SK-MEL-5 (cell line): ENCODE results near the gene SIRT2. TPM values are rescaled to one million over a fixed set of nuclear protein-coding genes. Genes with fewer than 3 reads are reported as not detected.

Source experiments
- DNase-seq: peaks from one replicate; pipeline ENCODE4 v3.0.0-alpha.2; 2016; ENCODE audit warnings: low read depth, low spot score
- in situ Hi-C: cut with HindIII; loops from 2 replicates; pipeline ENCODE4 v1.10.0; 2016; ENCODE audit warnings: low sequenced_read_pairs, high pct_unique_total_duplicates, low pct_unique_long_range_greater_than_20kb
- total RNA-seq: library from RNA; depleted of rRNA; stranded (reverse); fragments of >200 nt; shearing (Covaris generic); gene quantifications from 2 replicates; pipeline ENCODE4 v1.2.3, GENCODE V29; 2014

Gene SIRT2
- total RNA-seq, 1 experiment from 2014 or later, result 39.5 TPM

GRCh38 chr19:38853214-38853613 lies 46.2 kb downstream of the SIRT2 start:
- in situ Hi-C loops, result no loop called here
- DNase-seq, result no peak

GRCh38 chr19:38852231-38853044 lies 47.0 kb downstream of the SIRT2 start:
- DNase-seq, result peak; percentile 58
- in situ Hi-C loops, result no loop called here

GRCh38 chr19:38851622-38852230 lies 47.7 kb downstream of the SIRT2 start:
- peak; percentile 89 for DNase-seq
- in situ Hi-C loops, result no loop called here

GRCh38 chr19:38850976-38851621 lies 48.3 kb downstream of the SIRT2 start:
- in situ Hi-C loops, result no loop called here
- DNase-seq, result no peak

GRCh38 chr19:38850436-38850975 lies 48.9 kb downstream of the SIRT2 start:
- DNase-seq, result no peak
- in situ Hi-C loops, result no loop called here

GRCh38 chr19:38849860-38850435 lies 49.5 kb downstream of the SIRT2 start, which contains the start of gene HNRNPL:
Gene HNRNPL, minus strand, starts transcription at chr19:38849986. Its CDS starts 20 bp downstream, at chr19:38849966.
- in situ Hi-C loops, result no loop called here
- DNase-seq, result peak; percentile 100

- peak; percentile 95 for DNase-seq
- in situ Hi-C loops, result no loop called here
Observed at GRCh38 chr19:38849147-38849859, 50.1 kb downstream of the SIRT2 start.

GRCh38 chr19:38848299-38849146 lies 50.9 kb downstream of the SIRT2 start:
- DNase-seq, result no peak
- in situ Hi-C loops, result no loop called here

GRCh38 chr19:38846097-38846496 lies 53.3 kb downstream of the SIRT2 start:
- no peak for DNase-seq
- in situ Hi-C loops, result no loop called here

GRCh38 chr19:38845374-38846024 lies 53.9 kb downstream of the SIRT2 start:
- in situ Hi-C loops, result no loop called here
- no peak for DNase-seq

- DNase-seq, result no peak
- in situ Hi-C loops, result no loop called here
Observed at GRCh38 chr19:38844093-38844686, 55.2 kb downstream of the SIRT2 start.

- DNase-seq, result no peak
- in situ Hi-C loops, result no loop called here
Observed at GRCh38 chr19:38843175-38843758, 56.2 kb downstream of the SIRT2 start.

GRCh38 chr19:38842439-38843174 lies 56.8 kb downstream of the SIRT2 start:
- DNase-seq, result no peak
- in situ Hi-C loops, result no loop called here

GRCh38 chr19:38841787-38842438 lies 57.5 kb downstream of the SIRT2 start:
- in situ Hi-C loops, result no loop called here

More at GRCh38 chr19:38841787-38842438, 57.5 kb downstream of the SIRT2 start:
- DNase-seq, result no peak
